NCI-H345 treated with DMSO at 0.1 percent for 48 hours (cell line): Measurements from ENCODE around the gene MYL9.
"Not testable (repeated sequence)": the region's sequence is repeated elsewhere in the genome, so short reads cannot be mapped to it uniquely, and the experiment has no call there.

Experiments
- DNase-seq: peaks from one replicate; lab custom pipeline; 2025; ENCODE audit not compliant: unreplicated experiment; lab: John Stamatoyannopoulos, UW

MYL9 gene

GRCh38 chr20:36541227-36541767, at the start of gene MYL9:
TSS of gene MYL9 (plus strand) at chr20:36541519. CDS start at chr20:36544885, 3,366 bp downstream.
- DNase-seq, result no peak

GRCh38 chr20:36491901-36492617, 49.3 kb upstream of the MYL9 start:
- no peak for DNase-seq

- no peak for DNase-seq
Observed at GRCh38 chr20:36493051-36493800, 48.1 kb upstream of the MYL9 start.

- no peak for DNase-seq
Observed at GRCh38 chr20:36493801-36494114, 47.6 kb upstream of the MYL9 start.

GRCh38 chr20:36496707-36497669, 44.3 kb upstream of the MYL9 start:
- no peak for DNase-seq

GRCh38 chr20:36497856-36498255, 43.5 kb upstream of the MYL9 start:
- DNase-seq, result no peak

GRCh38 chr20:36498386-36499179, 42.7 kb upstream of the MYL9 start:
- DNase-seq, result no peak

- DNase-seq, result no peak
Observed at GRCh38 chr20:36499211-36499610, 42.1 kb upstream of the MYL9 start.

- DNase-seq, result no peak
Observed at GRCh38 chr20:36499723-36500501, 41.4 kb upstream of the MYL9 start.

GRCh38 chr20:36501367-36502006, 39.8 kb upstream of the MYL9 start:
- no peak for DNase-seq

- DNase-seq, result no peak
Observed at GRCh38 chr20:36504295-36504694, 37.0 kb upstream of the MYL9 start.

GRCh38 chr20:36506253-36506652, 35.1 kb upstream of the MYL9 start:
- DNase-seq, result no peak

GRCh38 chr20:36507746-36508145, 33.6 kb upstream of the MYL9 start:
- DNase-seq, result no peak

- DNase-seq, result no peak
Observed at GRCh38 chr20:36519012-36519719, 22.2 kb upstream of the MYL9 start.

- no peak for DNase-seq
Observed at GRCh38 chr20:36519944-36520343, 21.4 kb upstream of the MYL9 start.

- no peak for DNase-seq
Observed at GRCh38 chr20:36521526-36521925, 19.8 kb upstream of the MYL9 start.

GRCh38 chr20:36522412-36522811, 18.9 kb upstream of the MYL9 start:
- not testable (repeated sequence) for DNase-seq

GRCh38 chr20:36523341-36523740, 18.0 kb upstream of the MYL9 start:
- no peak for DNase-seq
